Adipose tissue (tissue), 3 donors: ENCODE measurements around the gene PARD3. TPM values are rescaled to one million over a fixed set of nuclear protein-coding genes. Genes with fewer than 3 reads are reported as not detected.
"Not testable (repeated sequence)": the region's sequence is repeated elsewhere in the genome, so short reads cannot be mapped to it uniquely, and the experiment has no call there.

Experiments
- H3K27ac ChIP-seq: one replicate; pipeline ENCODE4 v1.5.1; 2013; ENCODE audit warnings: low read depth, low read length
- WGBS, 3 donors: extraction: QIAGEN DNeasy Blood & Tissue Kit; methylation state at CpG; one replicate each; pipeline ENCODE4 v1.1.7; 2013; 5-methylcytosine and 5-hydroxymethylcytosine counted together
- polyA plus RNA-seq, 3 donors: library from polyadenylated mRNA; stranded (reverse); fragments of 200-250 nt; gene quantifications; one replicate each; pipeline ENCODE4 v1.2.3, GENCODE V29; 2013
- donor health status: healthy with polysubstance abuse.
- donor health status: Bipolar disorder and iron deficiency.
- donor health status: healthy.

PARD3 gene
- polyA plus RNA-seq, 3 donors, result 11.2 to 20.6 (median 17.2) TPM

GRCh38 chr10:34655286-34656170 is 159.6 kb downstream of the PARD3 start:
- no peak overlapping the region for H3K27ac ChIP-seq
- 53 to 56% (median 54%) methylated on average over 6 of the region's 6 CpGs for WGBS, 3 donors

GRCh38 chr10:34654211-34654610 is 160.9 kb downstream of the PARD3 start:
- 36 to 83% (median 82%) methylated on average over 3 of the region's 3 CpGs for WGBS, 3 donors
- no peak overlapping the region for H3K27ac ChIP-seq

GRCh38 chr10:34653530-34653929 is 161.6 kb downstream of the PARD3 start:
- 91 to 98% (median 95%) methylated on average over 4 of the region's 4 CpGs for WGBS, 3 donors
- no peak overlapping the region for H3K27ac ChIP-seq

GRCh38 chr10:34651416-34652195 is 163.5 kb downstream of the PARD3 start:
- no peak overlapping the region for H3K27ac ChIP-seq
- WGBS, 3 donors, result 61 to 73% (median 65%) methylated on average over 12 of the region's 12 CpGs

- 74 to 85% (median 77%) methylated on average over 8 of the region's 8 CpGs for WGBS, 3 donors
- H3K27ac ChIP-seq, result no peak overlapping the region
These were observed 164.9 kb downstream of the PARD3 start for GRCh38 chr10:34650156-34650555.

GRCh38 chr10:34649385-34649784 is 165.7 kb downstream of the PARD3 start:
- no peak overlapping the region for H3K27ac ChIP-seq
- 95 to 98% (median 95%) methylated on average over 3 of the region's 3 CpGs for WGBS, 3 donors

GRCh38 chr10:34648919-34649318 is 166.2 kb downstream of the PARD3 start:
- 87 to 94% (median 89%) methylated on average over 5 of the region's 5 CpGs for WGBS, 3 donors
- H3K27ac ChIP-seq, result no peak overlapping the region

GRCh38 chr10:34647875-34648865 is 166.9 kb downstream of the PARD3 start:
- 86 to 88% (median 87%) methylated on average over 12 of the region's 12 CpGs for WGBS, 3 donors
- no peak overlapping the region for H3K27ac ChIP-seq

GRCh38 chr10:34647160-34647559 is 167.9 kb downstream of the PARD3 start:
- 74 to 75% (median 75%) methylated on average over 7 of the region's 7 CpGs for WGBS, 3 donors

GRCh38 chr10:34646331-34646730 is 168.8 kb downstream of the PARD3 start:
- H3K27ac ChIP-seq, result no peak overlapping the region
- WGBS, 3 donors, result 91 to 97% (median 97%) methylated on average over 6 of the region's 6 CpGs

More at GRCh38 chr10:34647160-34647559, 167.9 kb downstream of the PARD3 start:
- no peak overlapping the region for H3K27ac ChIP-seq

- WGBS, 3 donors, result 90 to 98% (median 90%) methylated on average over 3 of the region's 3 CpGs
- not testable (repeated sequence) for H3K27ac ChIP-seq
These were observed 170.3 kb downstream of the PARD3 start for GRCh38 chr10:34644815-34645214.

- 60 to 86% (median 77%) methylated on average over 3 of the region's 3 CpGs for WGBS, 3 donors
- H3K27ac ChIP-seq, result no peak overlapping the region
These were observed 170.9 kb downstream of the PARD3 start for GRCh38 chr10:34644224-34644623.

GRCh38 chr10:34643620-34644019 is 171.5 kb downstream of the PARD3 start:
- H3K27ac ChIP-seq, result no peak overlapping the region
- 87 to 98% (median 95%) methylated on average over 5 of the region's 5 CpGs for WGBS, 3 donors

- 89 to 95% (median 91%) methylated on average over 11 to 12 of the region's 12 CpGs for WGBS, 3 donors
- no peak overlapping the region for H3K27ac ChIP-seq
These were observed 173.1 kb downstream of the PARD3 start for GRCh38 chr10:34641913-34642558.

- no peak overlapping the region for H3K27ac ChIP-seq
- WGBS, 3 donors, result 87 to 92% (median 91%) methylated on average over 18 of the region's 18 CpGs
These were observed 173.8 kb downstream of the PARD3 start for GRCh38 chr10:34641147-34641912.

- no peak overlapping the region for H3K27ac ChIP-seq
- 19 to 28% (median 23%) methylated on average over 4 of the region's 4 CpGs for WGBS, 3 donors
These were observed 176.6 kb downstream of the PARD3 start for GRCh38 chr10:34638406-34639054.
